BLaER1 (cell line): ENCODE data around the gene KPNA4.

Experiments used
- H3K27ac ChIP-seq: shearing (Covaris generic); formaldehyde crosslinking; 2 replicates; pipeline ENCODE4 v1.8.1; 2022
- H3K27me3 ChIP-seq: shearing (Covaris generic); formaldehyde crosslinking; 2 replicates; pipeline ENCODE4 v1.8.1; 2022
- H3K36me3 ChIP-seq: shearing (Covaris generic); formaldehyde crosslinking; 2 replicates; pipeline ENCODE4 v1.8.1; 2022
- H3K4me1 ChIP-seq: shearing (Covaris generic); formaldehyde crosslinking; 2 replicates; pipeline ENCODE4 v1.8.1; 2022
- H3K4me2 ChIP-seq: shearing (Covaris generic); formaldehyde crosslinking; 2 replicates; pipeline ENCODE4 v1.8.1; 2022
- H3K4me3 ChIP-seq: shearing (Covaris generic); formaldehyde crosslinking; 2 replicates; pipeline ENCODE4 v1.8.1; 2022
- H3K9ac ChIP-seq: shearing (Covaris generic); formaldehyde crosslinking; 2 replicates; pipeline ENCODE4 v1.8.1; 2022
- H3K9me3 ChIP-seq: shearing (Covaris generic); formaldehyde crosslinking; 2 replicates; pipeline ENCODE4 v1.8.1; 2022
- H4K20me1 ChIP-seq: shearing (Covaris generic); formaldehyde crosslinking; 2 replicates; pipeline ENCODE4 v1.8.1; 2022
- Cebpa-rat ChIP-seq: shearing (Covaris generic); IDR thresholded peaks from 2 replicates; pipeline ENCODE4 v1.8.1; 2022

KPNA4 gene

DNA sequence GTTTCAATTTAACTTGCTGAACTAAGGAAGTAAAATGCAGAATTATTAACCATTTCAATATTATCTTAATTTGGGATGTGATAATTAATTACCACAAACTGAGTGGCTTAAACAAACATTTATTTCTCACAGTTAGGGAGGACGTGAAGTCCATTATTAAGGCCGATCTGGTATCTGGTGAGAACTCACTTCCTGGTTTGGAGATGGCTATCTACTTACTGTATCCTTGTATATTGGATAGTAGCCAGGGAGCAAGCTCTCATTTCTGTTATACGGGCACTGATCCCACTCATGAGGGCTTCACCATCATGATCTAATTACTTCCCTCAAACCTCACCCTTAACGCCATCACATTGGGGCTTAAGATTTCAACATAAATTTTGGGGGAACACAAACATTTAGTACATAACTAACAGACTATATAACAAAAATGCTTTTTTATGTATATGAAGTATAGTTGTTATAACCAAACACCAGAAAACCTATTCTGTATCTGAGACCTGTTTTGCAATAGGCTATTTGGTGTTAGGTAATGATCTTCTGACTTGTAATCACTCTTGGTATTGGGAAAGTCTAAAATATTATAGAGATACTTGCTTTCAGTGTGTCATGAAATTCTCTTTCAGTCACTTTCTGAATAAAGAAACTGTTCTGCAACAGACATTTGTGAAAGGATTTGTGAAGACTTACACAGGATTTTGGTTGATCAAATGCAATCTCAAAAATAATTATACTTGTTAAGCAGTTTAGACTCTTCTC is 4.7 kb upstream of the KPNA4 start:
- Histone ChIP-seq H4K20me1 (no peaks in the 10 kb centered on the region), H3K36me3 (peaks cover 18% of the 10 kb centered on the region), H3K27ac (no peak overlapping the region), H3K27me3 (no peaks in the 10 kb centered on the region), H3K9me3 (peaks cover 6% of the 10 kb centered on the region; the same call in 1 of the 2 replicates), H3K4me1 (peaks cover 28% of the 10 kb centered on the region), H3K4me2 (no peak overlapping the region), H3K4me3 (no peak overlapping the region), H3K9ac (no peak overlapping the region)
- TF ChIP-seq Cebpa-rat: no peak

DNA sequence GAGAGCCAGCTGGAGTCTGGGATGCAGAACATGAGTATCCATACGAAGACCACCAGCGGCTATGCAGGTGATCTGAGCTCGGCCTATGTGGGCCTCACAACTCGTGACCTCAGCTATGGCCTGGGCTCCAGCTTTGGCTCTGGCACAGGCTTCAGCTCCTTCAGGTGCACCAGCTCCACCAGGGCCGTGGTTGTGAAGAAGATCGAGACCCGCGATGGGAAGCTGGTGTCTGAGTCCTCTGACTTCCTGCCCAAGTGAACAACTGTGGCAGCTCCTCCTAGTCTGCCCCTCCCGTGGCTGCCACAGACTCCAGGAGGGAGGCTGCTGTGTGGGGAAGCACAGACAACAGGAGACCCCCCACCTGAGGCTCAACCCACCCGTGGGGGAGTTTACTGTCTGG is 3.6 kb upstream of the KPNA4 start:
- Histone ChIP-seq H3K9me3 (peaks cover 2% of the 10 kb centered on the region; the same call in 1 of the 2 replicates), H3K9ac (no peak overlapping the region), H3K4me1 (peaks cover 30% of the 10 kb centered on the region), H3K27ac (no peak overlapping the region), H3K27me3 (no peaks in the 10 kb centered on the region), H3K4me3 (no peak overlapping the region), H3K4me2 (peak overlapping the region; percentile 39), H3K36me3 (peaks cover 18% of the 10 kb centered on the region), H4K20me1 (peaks cover 10% of the 10 kb centered on the region)
- no peak for TF ChIP-seq Cebpa-rat

DNA sequence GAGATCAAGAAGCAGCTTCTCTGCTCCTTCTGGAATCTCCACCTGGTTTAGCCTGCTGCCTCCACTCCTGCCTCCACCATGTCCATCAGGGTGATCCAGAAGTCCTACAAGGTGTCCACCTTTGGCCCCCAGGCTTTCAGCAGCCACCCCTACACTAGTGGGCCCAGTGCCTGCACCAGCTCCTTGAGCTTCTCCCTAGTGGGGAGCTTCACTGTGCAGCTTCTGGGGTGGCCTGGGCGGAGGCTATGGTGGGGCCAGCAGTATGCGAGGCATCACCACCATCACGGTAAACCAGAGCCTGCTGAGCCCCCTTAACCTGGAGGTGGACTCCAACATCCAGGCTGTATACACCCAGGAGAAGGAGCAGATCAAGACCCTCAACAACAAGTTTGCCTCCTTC is 2.4 kb upstream of the KPNA4 start:
- Histone ChIP-seq H3K4me2 (no peak overlapping the region), H3K4me1 (peaks cover 42% of the 10 kb centered on the region), H3K4me3 (no peak overlapping the region), H3K27ac (no peak overlapping the region), H3K27me3 (no peaks in the 10 kb centered on the region), H3K9ac (no peak overlapping the region), H4K20me1 (peaks cover 22% of the 10 kb centered on the region), H3K9me3 (peaks cover 3% of the 10 kb centered on the region; the same call in 1 of the 2 replicates), H3K36me3 (peaks cover 23% of the 10 kb centered on the region)
- TF ChIP-seq Cebpa-rat: no peak

DNA sequence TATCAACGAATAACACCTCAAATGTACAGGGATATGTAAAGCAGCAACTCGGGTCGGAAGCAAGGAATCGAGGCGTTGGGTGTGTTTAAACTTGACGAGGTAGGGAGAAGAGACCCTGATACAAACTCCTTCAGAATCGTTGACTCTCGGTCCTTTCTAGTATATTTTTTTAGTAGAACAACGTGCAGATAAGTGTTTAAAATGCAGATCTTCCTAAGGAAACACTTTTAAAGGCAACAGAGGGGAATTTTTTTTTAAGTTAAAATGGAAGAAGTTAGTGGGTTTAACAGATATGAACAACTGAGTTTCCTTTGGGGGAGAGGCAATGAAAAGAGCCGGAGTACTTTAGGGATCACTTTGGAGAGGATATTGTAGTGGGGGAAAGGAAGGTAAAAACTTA is 1.1 kb upstream of the KPNA4 start:
- TF ChIP-seq Cebpa-rat: no peak
- peaks cover 35% of the 10 kb centered on the region for H4K20me1 ChIP-seq
- H3K9ac ChIP-seq: peak overlapping the region; percentile 99
- H3K4me2 ChIP-seq: peak overlapping the region; percentile 93
- no peaks in the 10 kb centered on the region for H3K27me3 ChIP-seq
- peaks cover 35% of the 10 kb centered on the region for H3K36me3 ChIP-seq
- H3K27ac ChIP-seq: peak overlapping the region; percentile 97
- H3K9me3 ChIP-seq: peaks cover 6% of the 10 kb centered on the region; the same call in 1 of the 2 replicates
- peak overlapping the region; percentile 98 for H3K4me3 ChIP-seq
- peaks cover 51% of the 10 kb centered on the region for H3K4me1 ChIP-seq

DNA sequence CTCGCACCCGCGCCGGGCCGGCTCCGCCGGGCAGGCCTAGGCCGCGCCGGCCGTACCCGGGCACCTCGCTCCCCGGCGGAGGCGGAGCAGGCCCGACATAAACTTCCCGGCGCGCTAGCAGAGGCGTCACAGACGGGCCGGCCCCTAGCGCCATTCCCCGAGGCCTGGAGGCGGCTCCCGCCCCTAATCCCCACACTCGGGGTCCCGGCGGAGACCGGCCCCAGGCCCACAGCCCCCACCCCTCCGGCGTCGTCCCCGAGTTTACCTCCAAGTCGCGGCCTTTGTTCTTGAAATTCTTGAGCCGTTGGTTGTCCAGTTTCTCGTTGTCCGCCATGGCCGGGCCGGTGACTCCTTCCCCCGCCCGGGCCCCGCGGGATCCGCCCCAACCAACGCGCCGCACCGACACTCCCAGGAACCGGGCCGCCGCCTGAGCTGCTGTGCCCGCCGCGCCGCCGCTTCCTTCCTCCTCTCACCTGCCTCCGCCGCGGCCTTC is 376 bp downstream of the KPNA4 start:
- Histone ChIP-seq H3K4me3 (peak overlapping the region; percentile 98), H3K36me3 (peaks cover 35% of the 10 kb centered on the region), H3K9me3 (peaks cover 10% of the 10 kb centered on the region; the same call in 1 of the 2 replicates), H3K4me2 (peak overlapping the region; percentile 90), H3K4me1 (peaks cover 51% of the 10 kb centered on the region), H3K27ac (peak overlapping the region; percentile 96), H3K9ac (peak overlapping the region; percentile 99), H3K27me3 (no peaks in the 10 kb centered on the region), H4K20me1 (peaks cover 50% of the 10 kb centered on the region)
- no peak for TF ChIP-seq Cebpa-rat

DNA sequence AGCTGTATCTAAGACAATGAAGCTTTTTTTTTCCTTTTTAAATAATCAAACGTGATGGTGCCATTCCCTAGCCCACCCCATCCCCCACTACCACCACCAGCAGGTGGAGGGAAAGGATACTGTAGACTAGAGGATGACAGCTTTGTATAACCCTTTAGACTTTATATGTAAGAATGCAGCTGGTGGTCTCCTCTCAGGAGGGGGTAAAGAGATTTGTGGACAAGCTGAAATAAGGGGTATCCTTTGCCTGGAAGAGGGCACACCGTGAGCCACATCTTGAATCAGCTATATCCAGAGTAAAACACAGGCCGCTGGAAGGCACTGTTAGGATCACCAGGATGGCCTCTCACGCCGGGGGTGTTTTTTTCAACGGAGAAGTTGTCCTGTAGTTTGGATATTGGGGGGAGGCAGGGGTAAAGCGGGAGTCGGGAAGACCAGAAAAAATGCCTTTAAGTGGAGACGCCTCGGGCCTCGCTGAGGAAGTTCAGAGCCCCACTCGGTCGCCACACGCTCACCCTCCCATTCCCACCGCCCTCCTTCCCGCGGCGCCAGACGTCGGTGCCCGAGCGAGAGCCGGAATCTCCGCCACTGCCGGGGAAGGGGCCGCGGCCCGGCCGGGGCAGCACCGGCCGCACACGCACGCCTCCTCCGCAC is 986 bp downstream of the KPNA4 start:
- Histone ChIP-seq H3K4me1 (peaks cover 49% of the 10 kb centered on the region), H3K4me3 (peak overlapping the region; percentile 98), H3K27me3 (no peaks in the 10 kb centered on the region), H3K36me3 (peaks cover 35% of the 10 kb centered on the region), H3K9me3 (peaks cover 16% of the 10 kb centered on the region; the same call in 1 of the 2 replicates), H4K20me1 (peaks cover 56% of the 10 kb centered on the region), H3K9ac (peak overlapping the region; percentile 99), H3K27ac (peak overlapping the region; percentile 96), H3K4me2 (peak overlapping the region; percentile 90)
- no peak for TF ChIP-seq Cebpa-rat

DNA sequence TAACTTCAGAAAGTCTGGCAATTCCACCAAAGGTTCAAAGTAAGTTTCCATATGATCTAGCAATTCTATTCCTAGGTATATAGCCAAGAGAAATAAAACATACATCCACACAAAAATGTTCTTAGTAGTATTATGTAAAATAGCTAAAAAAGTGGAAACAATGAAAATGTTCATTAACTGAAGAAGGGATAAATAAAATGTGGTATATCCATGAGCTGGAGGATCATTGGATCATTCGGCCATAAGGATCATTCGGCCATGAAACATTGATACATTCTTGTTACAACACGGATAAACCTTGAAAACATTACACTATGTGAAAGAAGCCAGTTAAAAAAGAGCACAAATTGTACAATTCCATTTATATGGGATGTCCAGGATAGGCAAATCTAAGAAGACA is 2.4 kb downstream of the KPNA4 start:
- no peak for TF ChIP-seq Cebpa-rat
- H3K4me2 ChIP-seq: peak overlapping the region; percentile 90
- H3K9me3 ChIP-seq: peaks cover 16% of the 10 kb centered on the region; the same call in 1 of the 2 replicates
- H3K27ac ChIP-seq: no peak overlapping the region
- H3K4me3 ChIP-seq: peak overlapping the region; percentile 7; the same call in 1 of the 2 replicates
- H4K20me1 ChIP-seq: peaks cover 71% of the 10 kb centered on the region
- H3K27me3 ChIP-seq: no peaks in the 10 kb centered on the region
- H3K4me1 ChIP-seq: peaks cover 38% of the 10 kb centered on the region
- no peak overlapping the region for H3K9ac ChIP-seq
- H3K36me3 ChIP-seq: peaks cover 22% of the 10 kb centered on the region

DNA sequence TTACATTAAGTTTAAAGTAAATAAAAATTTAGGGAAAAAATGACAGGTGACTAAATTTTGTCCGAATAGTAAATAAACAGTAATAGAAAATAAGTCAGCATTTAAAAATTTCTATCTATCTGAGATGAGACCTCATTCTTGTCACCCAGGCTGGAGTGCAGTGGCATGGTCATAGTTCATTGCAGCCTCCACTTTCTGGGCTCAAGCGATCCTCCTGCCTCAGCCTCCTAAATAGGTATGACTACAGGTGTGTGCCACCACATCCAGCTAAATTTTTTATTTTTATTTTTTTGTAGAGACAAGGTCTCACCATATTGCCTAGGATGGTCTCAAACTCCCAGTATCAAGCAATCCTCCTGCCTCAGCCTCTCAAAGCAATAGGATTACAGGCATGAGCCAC is 7.8 kb downstream of the KPNA4 start:
- Histone ChIP-seq H3K9me3 (peaks cover 25% of the 10 kb centered on the region; the same call in 1 of the 2 replicates), H4K20me1 (peaks cover 100% of the 10 kb centered on the region), H3K27ac (no peak overlapping the region), H3K4me3 (no peak overlapping the region), H3K27me3 (no peaks in the 10 kb centered on the region), H3K9ac (no peak overlapping the region), H3K36me3 (peaks cover 49% of the 10 kb centered on the region), H3K4me2 (no peak overlapping the region), H3K4me1 (peaks cover 8% of the 10 kb centered on the region; the same call in 1 of the 2 replicates)
- no peak for TF ChIP-seq Cebpa-rat

DNA sequence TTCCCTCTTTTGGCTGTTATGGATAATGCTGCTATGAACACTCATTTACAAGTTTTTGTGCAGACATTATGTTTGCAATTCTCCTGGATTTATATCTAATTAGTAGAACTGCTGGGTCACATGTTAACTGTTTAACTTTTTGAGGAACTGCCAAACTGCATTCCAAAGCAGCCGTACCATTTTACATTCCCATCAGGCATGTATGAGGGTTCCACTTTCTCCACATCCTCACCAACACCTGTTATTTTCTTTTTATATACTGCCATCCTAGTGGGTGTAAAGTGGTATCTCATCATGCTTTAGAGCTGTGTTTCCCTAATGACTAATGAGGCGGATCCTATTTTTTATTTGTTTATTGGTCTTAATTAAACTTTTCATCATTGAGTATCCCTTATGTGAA is 9.2 kb downstream of the KPNA4 start:
- Histone ChIP-seq H4K20me1 (peaks cover 88% of the 10 kb centered on the region), H3K9me3 (peaks cover 32% of the 10 kb centered on the region), H3K4me2 (no peak overlapping the region), H3K4me3 (no peak overlapping the region), H3K27me3 (no peaks in the 10 kb centered on the region), H3K9ac (no peak overlapping the region), H3K27ac (no peak overlapping the region), H3K36me3 (peaks cover 50% of the 10 kb centered on the region), H3K4me1 (no peaks in the 10 kb centered on the region)
- TF ChIP-seq Cebpa-rat: no peak

DNA sequence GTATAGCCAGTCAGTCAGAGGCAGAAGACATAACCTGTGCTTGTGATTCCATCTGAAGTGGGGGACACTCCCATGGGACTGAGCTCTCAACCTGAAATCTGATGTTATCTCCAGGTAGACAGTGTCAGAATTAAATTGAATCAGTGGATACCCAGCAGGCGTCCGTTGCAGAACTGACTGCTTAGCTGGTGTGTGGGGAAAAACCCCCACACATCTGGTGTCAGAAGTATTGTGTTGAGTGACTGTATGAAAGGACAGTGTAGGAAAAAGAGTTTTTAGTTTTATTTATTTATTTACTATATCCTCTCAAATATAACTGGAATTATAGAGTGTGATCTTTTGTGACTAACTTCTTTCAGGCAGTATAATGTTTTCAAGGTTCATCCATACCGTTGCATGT is 10.4 kb downstream of the KPNA4 start:
- H3K27ac ChIP-seq: no peak overlapping the region
- H3K4me3 ChIP-seq: no peak overlapping the region
- TF ChIP-seq Cebpa-rat: no peak
- H3K27me3 ChIP-seq: no peaks in the 10 kb centered on the region
- H3K9ac ChIP-seq: no peak overlapping the region
- H3K4me2 ChIP-seq: no peak overlapping the region
- peaks cover 61% of the 10 kb centered on the region for H3K36me3 ChIP-seq
- peaks cover 40% of the 10 kb centered on the region for H3K9me3 ChIP-seq
- no peaks in the 10 kb centered on the region for H3K4me1 ChIP-seq
- peaks cover 77% of the 10 kb centered on the region for H4K20me1 ChIP-seq
